HG03521 (cell line): ENCODE data around the gene TOP2A.
"Not testable (repeated sequence)": the region's sequence is repeated elsewhere in the genome, so short reads cannot be mapped to it uniquely, and the experiment has no call there.

ENCODE experiments used
- ATAC-seq: cut with Tn5 transposase; IDR thresholded peaks from one replicate; pipeline ENCODE4 v1.9.1; 2021; ENCODE audit warnings: mild to moderate bottlenecking, moderate library complexity; ENCODE audit not compliant: unreplicated experiment

Gene TOP2A

DNA sequence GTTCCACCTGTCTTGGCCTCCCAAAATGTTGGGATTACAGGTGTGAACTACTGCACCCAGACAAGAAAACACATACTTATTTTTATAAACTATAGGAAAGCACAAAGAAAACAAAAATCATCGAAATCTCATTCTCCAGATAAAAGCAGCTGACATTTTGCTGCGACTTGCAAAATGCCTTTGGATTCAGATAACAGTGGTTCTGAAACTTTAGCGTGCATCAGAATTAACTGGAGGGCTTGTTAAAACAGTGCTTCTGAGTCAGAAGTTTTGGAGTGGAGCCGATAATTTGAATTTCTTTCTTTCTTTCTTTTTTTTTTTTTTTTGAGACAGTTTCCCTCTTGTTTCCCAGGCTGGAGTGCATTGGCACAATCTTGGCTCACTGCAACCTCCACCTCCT lies 35.4 kb downstream of the TOP2A start:
- ATAC-seq: no peak

DNA sequence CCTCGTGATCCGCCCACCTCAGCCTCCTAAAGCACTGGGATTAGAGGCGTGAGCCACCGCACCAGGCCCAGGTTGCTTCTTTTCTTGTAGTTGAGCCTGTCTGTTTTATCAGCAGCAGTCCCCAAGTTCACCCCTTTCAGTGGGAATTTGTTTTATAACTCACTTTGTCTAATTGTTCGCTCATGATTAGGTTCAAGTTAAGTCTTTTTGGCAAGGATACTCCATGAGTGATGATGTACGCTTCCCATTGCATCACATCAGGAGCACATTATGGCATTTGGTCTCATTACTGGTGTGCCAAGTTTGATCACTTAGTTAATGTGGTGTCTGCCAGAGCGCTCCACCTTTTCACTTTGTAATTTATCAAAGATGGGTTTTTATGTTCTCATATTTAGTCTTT lies 38.7 kb downstream of the TOP2A start:
- ATAC-seq: no peak

DNA sequence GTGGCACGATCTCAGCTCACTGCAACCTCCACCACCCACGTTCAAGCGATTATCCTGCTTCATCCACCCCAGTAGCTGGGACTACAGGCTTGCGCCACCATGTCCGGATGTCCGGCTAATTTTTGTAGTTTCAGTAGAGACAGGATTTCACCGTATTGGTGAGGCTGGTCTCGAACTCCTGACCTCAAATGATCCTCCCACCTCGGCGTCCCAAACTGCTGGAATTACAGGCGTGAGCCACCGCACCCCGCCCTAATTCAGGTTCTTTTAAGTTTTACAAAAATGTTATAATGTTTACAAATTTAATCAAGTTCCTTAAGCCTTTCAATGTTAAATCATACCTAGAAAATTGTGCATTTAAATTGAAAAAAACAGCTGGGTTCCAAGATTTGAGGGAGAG lies 39.9 kb downstream of the TOP2A start:
- no peak for ATAC-seq

DNA sequence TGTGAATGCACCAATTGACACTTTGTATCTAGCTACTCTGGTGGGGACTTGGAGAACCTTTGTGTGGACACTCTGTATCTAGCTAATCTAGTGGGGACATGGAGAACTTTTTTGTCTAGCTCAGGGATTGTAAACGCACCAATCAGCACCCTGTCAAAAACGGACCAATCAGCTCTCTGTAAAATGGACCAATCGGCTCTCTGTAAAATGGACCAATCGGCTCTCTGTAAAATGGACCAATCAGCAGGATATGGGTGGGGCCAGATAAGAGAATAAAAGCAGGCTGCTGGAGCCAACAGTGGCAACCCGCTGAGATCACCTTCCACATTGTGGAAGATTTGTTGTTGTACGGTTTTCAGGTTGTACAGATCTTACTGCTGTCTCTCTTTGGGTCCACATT lies 41.2 kb downstream of the TOP2A start:
- ATAC-seq: not testable (repeated sequence)

DNA sequence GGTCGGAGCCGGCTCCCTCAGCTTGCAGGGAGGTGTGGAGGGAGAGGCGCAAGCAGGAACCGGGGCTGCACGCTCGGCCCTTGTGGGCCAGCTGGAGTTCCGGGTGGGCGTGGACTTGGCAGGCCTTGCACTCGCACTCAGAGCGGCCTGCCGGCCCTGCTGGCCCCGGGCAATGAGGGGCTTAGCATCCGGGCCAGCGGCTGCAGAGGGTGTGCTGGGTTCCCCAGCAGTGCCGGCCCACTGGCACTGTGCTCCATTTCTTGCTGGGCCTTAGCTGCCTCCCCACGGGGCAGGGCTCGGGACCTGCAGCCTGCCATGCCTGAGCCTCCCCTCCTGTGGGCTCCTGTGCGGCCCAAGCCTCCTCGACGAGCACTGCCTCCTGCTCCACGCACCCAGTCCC lies 41.9 kb downstream of the TOP2A start:
- ATAC-seq: not testable (repeated sequence)

DNA sequence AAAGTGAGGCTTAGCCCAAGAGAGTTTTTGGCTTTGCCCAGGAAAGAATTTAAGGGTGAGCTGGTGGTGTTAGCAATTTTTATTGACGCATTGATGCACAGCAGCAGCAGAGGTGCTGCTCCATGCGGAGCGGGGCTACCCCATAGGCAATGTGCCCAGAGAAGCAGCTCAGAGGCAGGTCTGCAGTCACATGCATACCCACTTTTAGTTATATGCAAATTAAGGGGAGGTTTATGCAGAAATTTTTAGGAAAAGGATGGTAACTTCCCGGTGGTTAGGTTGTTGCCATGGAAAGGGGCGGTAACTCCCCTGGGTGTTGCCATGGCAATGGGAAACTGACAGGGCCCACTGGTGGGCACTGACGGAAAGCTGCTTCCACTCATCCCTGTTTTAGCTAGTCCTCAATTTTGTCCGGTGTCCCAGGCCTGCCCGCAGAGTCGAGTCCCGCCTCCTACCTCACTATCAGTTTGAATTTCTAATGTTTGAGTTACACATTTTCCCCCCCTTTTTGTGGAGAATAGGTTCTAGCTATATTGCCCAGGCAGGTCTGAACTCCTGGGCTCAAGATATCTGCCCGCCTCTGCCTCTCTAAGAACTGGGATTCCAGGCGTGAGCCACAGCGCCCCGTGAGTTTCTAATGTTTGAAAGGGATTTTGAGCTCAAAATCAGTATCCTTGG lies 42.7 kb downstream of the TOP2A start:
- no peak for ATAC-seq

DNA sequence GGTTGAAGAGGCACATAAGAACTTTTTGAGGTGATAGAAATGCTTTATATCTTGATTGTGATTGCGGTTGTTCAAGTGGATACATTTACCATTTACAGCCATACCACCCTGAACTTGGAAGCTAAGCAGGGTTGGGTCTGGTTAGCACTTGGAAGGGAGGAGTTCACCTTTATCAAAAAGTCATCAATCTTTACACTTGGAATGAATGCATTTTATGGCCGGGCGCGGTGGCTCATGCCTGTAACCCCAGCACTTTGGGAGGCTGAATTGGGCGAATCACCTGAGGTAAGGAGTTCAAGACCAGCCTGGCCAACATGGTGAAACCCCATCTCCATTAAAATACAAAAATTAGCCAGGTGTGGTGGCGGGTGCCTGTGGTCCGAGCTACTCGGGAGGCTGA lies 43.7 kb downstream of the TOP2A start:
- ATAC-seq: no peak

DNA sequence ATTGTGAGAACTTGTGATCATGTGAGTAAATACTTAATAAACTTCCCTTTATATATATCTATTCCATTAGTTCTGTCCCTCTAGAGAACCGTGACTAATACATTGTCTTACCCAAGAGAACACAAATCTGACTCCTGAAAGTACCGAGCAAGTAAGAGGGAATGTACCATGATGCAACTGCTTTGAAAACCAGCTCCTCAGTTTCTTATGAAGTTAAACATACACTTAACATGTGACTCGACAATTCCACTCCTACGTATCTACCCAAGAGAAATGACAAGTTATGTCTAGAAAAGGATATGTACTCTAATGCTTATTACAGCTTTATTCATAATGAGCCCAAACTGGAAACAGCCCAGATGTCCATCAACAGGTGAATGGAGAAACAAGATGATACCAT lies 44.4 kb downstream of the TOP2A start:
- ATAC-seq: no peak

DNA sequence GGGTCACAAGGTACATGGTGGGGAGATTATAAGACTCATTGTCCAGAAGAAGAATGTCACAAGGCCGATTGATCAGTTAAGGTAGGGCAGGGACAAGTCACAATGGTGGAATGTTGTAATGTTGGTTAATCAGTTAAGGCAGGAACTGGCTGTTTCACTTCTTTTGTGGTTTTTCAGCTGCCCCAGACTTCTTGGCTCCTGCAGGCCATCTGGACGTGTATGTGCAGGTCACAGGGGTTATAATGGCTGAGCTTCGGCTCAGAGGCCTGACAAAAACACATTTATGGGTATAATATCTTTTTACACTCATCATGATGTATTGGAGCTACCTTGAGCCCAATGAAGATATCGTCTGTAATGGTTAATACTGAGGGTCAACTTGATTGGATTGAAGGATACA lies 45.1 kb downstream of the TOP2A start:
- ATAC-seq: not testable (repeated sequence)

DNA sequence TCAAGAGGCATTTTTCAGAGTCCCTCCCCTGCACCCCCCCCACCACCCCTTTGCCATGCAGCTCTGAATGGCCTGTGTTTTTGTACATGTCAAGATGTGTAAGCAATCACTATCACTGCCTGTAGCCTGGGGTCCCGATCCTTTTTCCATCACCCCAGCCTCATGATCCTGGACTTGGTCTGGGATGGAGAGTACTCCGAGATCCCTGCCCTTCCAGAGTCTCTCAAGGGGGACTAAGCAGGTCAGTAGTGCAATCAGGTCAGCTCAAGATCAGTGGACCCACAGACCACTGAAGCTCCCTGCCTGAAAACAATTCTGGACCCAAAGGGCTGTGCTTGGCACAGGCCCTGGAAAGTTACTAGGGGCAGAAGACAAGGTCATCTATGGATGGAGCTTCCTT lies 45.7 kb downstream of the TOP2A start:
- no peak for ATAC-seq

DNA sequence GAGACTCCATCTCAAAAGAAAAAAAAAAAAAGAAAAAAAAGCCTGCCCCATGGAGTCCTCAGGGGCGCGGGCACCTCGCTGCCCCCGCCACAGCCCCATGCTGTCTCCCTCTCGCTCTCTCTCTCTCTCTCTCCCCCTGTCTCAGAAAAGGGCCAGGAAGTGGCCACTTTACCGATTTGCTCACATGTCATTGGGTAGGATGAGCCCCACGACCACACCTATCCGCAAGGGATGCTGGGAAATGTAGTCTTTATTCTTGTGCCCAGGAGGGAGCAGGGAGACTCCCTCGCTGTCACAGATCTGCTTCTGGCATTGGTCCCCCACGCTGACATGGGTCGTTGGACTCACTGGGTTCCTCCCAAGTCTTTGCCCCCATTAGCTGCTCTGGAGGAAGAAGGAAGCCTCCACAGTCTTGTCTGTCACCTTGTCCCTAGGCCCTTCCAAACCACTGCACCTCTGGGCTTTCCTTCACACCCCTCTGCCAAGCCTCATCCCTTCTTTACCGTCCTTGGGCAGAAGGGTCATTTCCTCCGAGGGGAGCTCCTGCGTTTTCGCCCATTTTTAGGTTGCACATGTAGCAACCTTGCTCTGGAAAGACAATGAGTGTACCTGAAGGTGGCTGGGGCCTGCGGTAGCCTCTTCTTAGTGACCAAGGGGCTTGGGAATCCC lies 46.3 kb downstream of the TOP2A start:
- ATAC-seq: no peak

DNA sequence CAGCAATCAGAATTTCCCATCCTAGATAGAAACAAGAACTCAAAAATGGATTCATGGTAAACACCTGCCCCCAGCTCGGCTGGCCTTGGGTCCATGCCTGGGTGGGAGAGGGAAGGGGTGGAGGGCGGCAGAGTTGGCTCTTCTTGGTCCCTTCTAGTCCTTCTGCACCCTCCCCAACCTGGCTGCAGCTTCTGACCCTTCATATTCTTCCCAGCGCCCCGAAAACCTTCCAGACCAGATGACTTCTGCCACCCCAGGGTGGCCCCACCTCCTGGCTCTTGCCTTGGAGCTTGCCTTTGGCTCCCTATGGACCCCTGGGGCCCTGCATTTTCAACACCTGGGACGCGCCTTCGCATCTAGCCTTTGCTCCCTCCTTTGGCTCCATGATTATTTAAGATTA lies 47.8 kb downstream of the TOP2A start:
- ATAC-seq: no peak

DNA sequence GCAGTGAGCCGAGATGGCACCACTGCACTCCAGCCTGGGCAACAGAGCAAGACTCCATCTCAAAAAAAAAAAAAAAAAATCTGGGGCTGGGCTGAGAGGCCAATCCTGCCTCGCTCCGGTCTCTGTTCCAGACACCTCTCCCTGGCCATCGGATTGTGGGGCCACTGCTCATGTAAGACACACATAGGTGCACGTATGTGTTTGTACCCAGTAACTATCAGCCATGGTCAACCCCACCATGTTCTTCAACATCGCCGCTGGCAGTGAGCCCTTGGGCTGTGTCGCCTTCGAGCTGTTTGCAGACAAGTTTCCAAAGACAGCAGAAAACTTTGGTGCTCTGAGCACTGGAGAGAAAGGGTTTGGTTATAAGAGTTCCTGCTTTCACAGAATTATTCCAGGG lies 50.0 kb downstream of the TOP2A start:
- not testable (repeated sequence) for ATAC-seq

DNA sequence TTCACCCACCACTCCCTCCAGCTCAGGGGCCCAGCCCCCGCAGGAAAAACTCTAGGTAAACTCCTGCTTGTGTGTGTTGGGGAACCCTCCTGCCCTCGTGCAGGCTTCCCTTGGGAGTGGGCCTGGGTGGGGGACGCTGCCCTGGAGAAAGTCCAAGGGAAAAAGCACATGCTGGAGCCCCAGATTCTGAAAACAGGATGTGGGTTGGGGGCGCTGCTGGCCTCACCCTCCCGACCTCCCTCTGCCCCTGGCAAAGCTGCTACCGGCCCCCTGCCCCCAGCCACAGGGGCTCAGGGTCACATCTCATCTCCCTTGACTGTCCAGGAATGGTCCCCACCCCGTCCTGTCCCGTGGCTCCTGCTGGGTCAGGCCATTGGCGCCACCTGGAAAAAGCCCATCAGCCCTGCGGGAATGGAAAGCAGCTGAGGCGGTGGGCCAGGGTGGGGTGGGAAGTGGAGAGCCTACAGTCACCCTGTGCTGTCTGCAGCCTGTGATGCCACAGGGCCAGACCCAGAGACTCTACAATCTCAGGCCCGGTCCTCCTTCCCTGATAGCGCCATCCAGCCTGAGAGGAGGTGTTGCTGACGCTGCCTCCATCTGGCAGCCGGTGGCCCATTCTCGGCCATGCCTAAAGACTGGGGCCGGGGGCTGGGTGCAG lies 50.7 kb downstream of the TOP2A start:
- no peak for ATAC-seq

DNA sequence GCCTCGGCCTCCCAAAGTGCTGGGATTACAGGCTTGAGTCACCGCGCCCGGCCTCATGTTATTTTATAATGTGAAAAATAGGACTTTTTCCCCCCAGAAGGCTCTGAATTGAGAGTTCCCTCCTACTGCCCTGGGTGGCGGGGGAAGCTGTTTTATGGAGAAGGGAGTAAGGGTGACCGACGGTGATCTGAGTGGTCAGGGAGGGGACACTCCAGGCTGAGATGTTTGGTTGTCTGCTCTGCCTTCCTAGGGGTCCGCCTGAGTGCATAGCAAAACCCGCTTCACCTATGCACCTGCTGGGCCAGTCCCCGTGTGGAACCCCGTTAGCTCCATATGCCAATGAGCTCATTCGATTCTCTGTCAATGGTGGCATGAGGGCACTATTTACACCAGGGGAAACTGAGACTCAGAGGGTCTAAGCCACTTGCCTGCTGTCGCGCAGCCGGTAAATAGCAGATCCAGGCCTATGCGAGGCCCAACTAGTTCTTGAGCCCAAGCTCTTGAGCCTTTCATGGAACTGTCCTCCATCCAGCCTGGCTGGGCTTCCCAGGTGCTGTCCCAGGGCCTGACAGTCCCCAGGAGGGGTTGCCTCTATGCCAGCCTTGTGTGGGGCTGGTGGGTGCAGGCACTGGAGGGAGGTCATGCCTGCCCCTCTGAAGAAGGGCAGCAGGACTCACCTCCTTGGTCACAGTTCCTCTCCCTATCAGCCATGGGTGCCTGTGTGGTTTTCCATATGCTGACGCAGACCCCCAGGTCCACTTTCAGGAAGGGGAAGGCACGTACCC lies 51.4 kb downstream of the TOP2A start:
- no peak for ATAC-seq

DNA sequence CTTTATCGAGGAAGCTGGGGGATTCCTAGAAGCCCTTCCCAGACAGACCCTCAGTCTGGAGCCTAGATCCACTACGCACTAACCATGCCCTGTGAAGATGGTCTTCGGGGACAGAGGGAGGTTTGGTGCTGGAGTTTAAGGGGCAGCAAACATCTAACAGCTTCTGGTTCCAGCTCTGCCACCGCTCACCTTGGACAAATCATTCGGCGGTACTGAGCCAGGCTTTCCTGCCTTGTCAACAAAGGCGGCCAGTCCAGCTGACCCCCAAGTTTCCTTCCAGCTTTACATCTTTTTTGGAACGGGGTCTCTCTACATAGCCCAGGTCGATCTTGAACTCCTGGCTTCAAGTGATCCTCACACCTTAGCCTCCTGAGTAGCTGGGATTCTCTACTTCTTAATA lies 52.8 kb downstream of the TOP2A start:
- ATAC-seq: no peak

DNA sequence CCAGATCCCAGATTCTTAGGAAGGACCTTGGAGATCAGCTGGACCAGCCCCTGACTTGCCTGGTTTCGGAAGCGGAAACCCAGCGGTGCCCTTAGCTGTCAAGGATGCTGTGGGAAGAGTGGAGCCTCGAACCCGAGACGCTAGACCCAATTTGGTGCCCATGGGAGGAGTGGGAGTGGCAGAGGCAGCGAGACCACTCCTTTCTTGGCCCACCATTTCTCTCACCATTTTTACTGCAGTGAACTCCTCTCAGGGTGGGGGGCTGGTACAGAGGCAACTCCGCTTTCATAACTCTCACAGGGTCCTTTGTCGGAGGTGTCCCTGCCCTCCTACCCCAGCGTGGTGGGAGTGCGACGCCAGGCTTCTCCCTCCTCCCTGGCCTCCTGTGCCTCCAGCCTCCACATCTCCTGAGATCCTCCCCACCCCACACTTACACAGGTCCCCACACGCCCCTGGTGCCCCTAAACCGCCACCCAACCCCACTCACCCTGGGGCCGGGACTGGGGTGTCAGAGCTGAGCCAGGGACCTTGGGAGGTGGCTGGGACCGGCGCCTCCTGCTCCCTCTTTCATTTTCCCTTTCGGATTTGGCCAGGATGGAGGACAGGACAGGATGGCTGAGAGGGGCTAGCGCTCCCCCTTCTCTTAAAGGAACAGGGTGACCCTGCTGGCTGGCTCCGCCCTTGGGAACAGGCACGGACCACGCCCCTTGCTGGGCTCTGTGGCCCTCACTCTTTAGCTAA lies 53.4 kb downstream of the TOP2A start, which contains the start of gene GJD3:
GJD3 (minus strand) TSS at position 617 of the 741 bp plus-strand sequence. CDS start 922 bp downstream, outside the sequence.
- no peak for ATAC-seq

DNA sequence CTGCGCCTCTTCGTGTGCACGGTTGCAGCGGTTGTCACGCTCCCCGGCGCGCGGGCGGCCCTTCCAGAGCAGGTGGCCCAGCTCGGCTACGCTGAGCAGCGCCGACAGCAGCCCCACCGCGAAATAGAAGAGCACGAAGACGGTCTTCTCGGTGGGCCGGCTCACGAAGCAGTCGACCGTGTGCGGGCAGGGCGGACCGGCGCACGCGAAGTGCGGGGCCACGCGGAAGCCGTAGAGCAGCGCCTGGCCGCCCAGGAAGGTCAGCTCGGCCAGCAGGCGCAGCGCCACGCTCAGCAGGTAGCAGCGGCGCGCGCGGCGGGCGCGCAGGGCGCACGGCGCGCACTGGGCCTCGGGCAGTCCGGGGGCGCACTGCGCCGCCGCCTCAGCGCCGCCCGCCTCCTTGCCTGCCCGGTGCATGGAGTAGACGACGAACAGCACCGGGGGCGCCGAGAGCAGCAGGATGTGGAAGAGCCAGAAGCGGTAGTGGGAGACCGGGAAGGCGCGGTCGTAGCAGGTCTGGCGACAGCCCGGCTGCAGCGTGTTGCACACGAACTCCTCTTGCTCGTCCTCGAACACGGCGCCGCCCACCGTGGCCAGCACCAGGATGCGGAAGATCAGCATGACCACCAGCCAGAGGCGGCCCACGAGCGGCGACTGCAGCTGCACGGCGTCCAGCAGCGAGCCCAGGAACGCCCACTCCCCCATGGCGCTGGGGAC lies 54.4 kb downstream of the TOP2A start:
- ATAC-seq: no peak

DNA sequence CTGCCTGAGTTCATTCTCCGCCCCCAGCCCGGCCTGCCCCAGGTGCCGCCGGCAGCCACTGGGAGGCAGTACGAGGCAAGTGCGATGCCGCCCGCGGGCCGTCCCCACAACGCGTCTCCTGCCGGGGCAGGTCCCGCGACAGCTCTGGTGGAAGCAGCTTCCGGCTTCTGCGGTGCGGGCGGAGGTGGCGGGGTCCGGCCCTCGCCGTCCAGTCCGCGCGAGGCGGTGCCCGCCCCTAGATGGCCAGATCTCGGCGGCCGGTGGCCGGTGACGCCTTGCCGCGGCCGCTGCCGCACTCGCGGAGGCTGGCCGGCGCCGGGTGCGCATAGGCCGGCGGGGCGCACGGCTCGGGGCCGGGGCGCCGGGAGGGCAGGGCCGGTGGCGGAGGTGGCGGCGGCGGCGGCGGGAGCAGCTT lies 55.0 kb downstream of the TOP2A start:
- ATAC-seq: peak; percentile 52
